NT2/D1 (cell line): ENCODE measurements around the gene RAB13.

ENCODE experiments used
- DNase-seq: peaks from one replicate; pipeline ENCODE4 v3.0.0-alpha.2; 2011; ENCODE audit warnings: low read depth, low spot score
- H3K27me3 ChIP-seq: 2 replicates; pipeline ENCODE4 v1.6.0; 2011; ENCODE audit warnings: mild to moderate bottlenecking; ENCODE audit not compliant: insufficient read length, insufficient read depth
- H3K36me3 ChIP-seq: 2 replicates; pipeline ENCODE4 v1.6.1; 2011; ENCODE audit warnings: mild to moderate bottlenecking, low read length, mixed read lengths; ENCODE audit not compliant: insufficient read depth, insufficient read length
- H3K4me1 ChIP-seq: 2 replicates; pipeline ENCODE4 v1.5.1; 2011; ENCODE audit not compliant: insufficient read depth, insufficient read length
- H3K4me3 ChIP-seq: 2 replicates; pipeline ENCODE4 v1.5.1; 2011; ENCODE audit warnings: low read depth; ENCODE audit not compliant: insufficient read length
- H3K9ac ChIP-seq: 2 replicates; pipeline ENCODE4 v1.6.0; 2011; ENCODE audit warnings: low read depth; ENCODE audit not compliant: insufficient read length
- H3K9me3 ChIP-seq: 2 replicates; pipeline ENCODE4 v1.5.1; 2011; ENCODE audit warnings: mild to moderate bottlenecking, low read length; ENCODE audit not compliant: insufficient read depth
- SUZ12 ChIP-seq: IDR thresholded peaks from 2 replicates; pipeline ENCODE4 v1.6.1; 2011; ENCODE audit not compliant: insufficient read length, insufficient read depth; ENCODE audit errors: extremely low read depth
- YY1 ChIP-seq: IDR thresholded peaks from 2 replicates; pipeline ENCODE4 v1.6.1; 2011; ENCODE audit not compliant: insufficient read length, insufficient read depth
- ZNF274 ChIP-seq: IDR thresholded peaks from 2 replicates; pipeline ENCODE4 v1.6.1; 2011; ENCODE audit warnings: mild to moderate bottlenecking, low read depth, low read length

RAB13 gene

GRCh38 chr1:153960206-153960605, 25.9 kb downstream of the RAB13 start:
- Histone ChIP-seq H3K36me3 (peaks cover 38% of the 10 kb centered on the region), H3K27me3 (no peaks in the 10 kb centered on the region), H3K4me1 (peaks cover 23% of the 10 kb centered on the region), H3K4me3 (no peak overlapping the region), H3K9ac (peak overlapping the region; percentile 52), H3K9me3 (no peaks in the 10 kb centered on the region)
- DNase-seq: no peak
- TF ChIP-seq ZNF274: no peak
- no peak for TF ChIP-seq SUZ12
- no peak for TF ChIP-seq YY1

- H3K4me3 ChIP-seq: no peak overlapping the region
- TF ChIP-seq YY1: no peak
- TF ChIP-seq ZNF274: no peak
- no peak for TF ChIP-seq SUZ12
- DNase-seq: no peak
- H3K4me1 ChIP-seq: peaks cover 27% of the 10 kb centered on the region
- no peaks in the 10 kb centered on the region for H3K27me3 ChIP-seq
- H3K9me3 ChIP-seq: no peaks in the 10 kb centered on the region
- H3K36me3 ChIP-seq: peaks cover 45% of the 10 kb centered on the region
- H3K9ac ChIP-seq: no peak overlapping the region
Observed at GRCh38 chr1:153959454-153959853, 26.7 kb downstream of the RAB13 start.

GRCh38 chr1:153958961-153959260, 27.2 kb downstream of the RAB13 start:
- no peak overlapping the region for H3K4me3 ChIP-seq
- H3K9ac ChIP-seq: no peak overlapping the region
- H3K9me3 ChIP-seq: no peaks in the 10 kb centered on the region
- peaks cover 50% of the 10 kb centered on the region for H3K36me3 ChIP-seq
- no peak for TF ChIP-seq SUZ12
- no peak for TF ChIP-seq ZNF274
- TF ChIP-seq YY1: no peak
- peaks cover 27% of the 10 kb centered on the region for H3K4me1 ChIP-seq
- no peaks in the 10 kb centered on the region for H3K27me3 ChIP-seq
- DNase-seq: no peak

- Histone ChIP-seq H3K27me3 (no peaks in the 10 kb centered on the region), H3K36me3 (peaks cover 56% of the 10 kb centered on the region), H3K4me3 (peak within 1 kb of the TSS; percentile 99), H3K9me3 (no peaks in the 10 kb centered on the region), H3K9ac (peak within 1 kb of the TSS; percentile 98), H3K4me1 (peaks cover 27% of the 10 kb centered on the region)
- peak; percentile 2 for TF ChIP-seq YY1
- no peak for TF ChIP-seq ZNF274
- peak; percentile 100 for DNase-seq
Observed at GRCh38 chr1:153958111-153958960, 27.8 kb downstream of the RAB13 start, which contains the start of gene CRTC2. Gene CRTC2 (minus strand): TSS chr1:153958612. CDS start chr1:153958497, 115 bp downstream.

GRCh38 chr1:153957744-153958110, 28.4 kb downstream of the RAB13 start:
- peaks cover 27% of the 10 kb centered on the region for H3K4me1 ChIP-seq
- DNase-seq: no peak
- H3K4me3 ChIP-seq: peak overlapping the region; percentile 99
- peaks cover 60% of the 10 kb centered on the region for H3K36me3 ChIP-seq
- no peak for TF ChIP-seq SUZ12
- no peak for TF ChIP-seq YY1
- no peak for TF ChIP-seq ZNF274
- no peaks in the 10 kb centered on the region for H3K27me3 ChIP-seq
- no peaks in the 10 kb centered on the region for H3K9me3 ChIP-seq
- H3K9ac ChIP-seq: peak overlapping the region; percentile 98

GRCh38 chr1:153956997-153957715, 29.0 kb downstream of the RAB13 start:
- Histone ChIP-seq H3K27me3 (no peaks in the 10 kb centered on the region), H3K36me3 (peaks cover 63% of the 10 kb centered on the region), H3K9me3 (no peaks in the 10 kb centered on the region), H3K9ac (peak overlapping the region; percentile 98), H3K4me3 (peak overlapping the region; percentile 99), H3K4me1 (peaks cover 24% of the 10 kb centered on the region)
- TF ChIP-seq YY1 (no peak), SUZ12 (no peak), ZNF274 (no peak)
- DNase-seq: no peak

GRCh38 chr1:153954826-153955225, 31.3 kb downstream of the RAB13 start:
- H3K27me3 ChIP-seq: no peaks in the 10 kb centered on the region

More at GRCh38 chr1:153954826-153955225, 31.3 kb downstream of the RAB13 start:
- no peak overlapping the region for H3K4me3 ChIP-seq
- DNase-seq: no peak
- TF ChIP-seq SUZ12: no peak
- TF ChIP-seq YY1: no peak
- TF ChIP-seq ZNF274: no peak
- peaks cover 63% of the 10 kb centered on the region for H3K36me3 ChIP-seq
- no peak overlapping the region for H3K9ac ChIP-seq
- peaks cover 16% of the 10 kb centered on the region for H3K4me1 ChIP-seq
- no peaks in the 10 kb centered on the region for H3K9me3 ChIP-seq
